ENCODE measurements around the gene PRRC2A.

DNA sequence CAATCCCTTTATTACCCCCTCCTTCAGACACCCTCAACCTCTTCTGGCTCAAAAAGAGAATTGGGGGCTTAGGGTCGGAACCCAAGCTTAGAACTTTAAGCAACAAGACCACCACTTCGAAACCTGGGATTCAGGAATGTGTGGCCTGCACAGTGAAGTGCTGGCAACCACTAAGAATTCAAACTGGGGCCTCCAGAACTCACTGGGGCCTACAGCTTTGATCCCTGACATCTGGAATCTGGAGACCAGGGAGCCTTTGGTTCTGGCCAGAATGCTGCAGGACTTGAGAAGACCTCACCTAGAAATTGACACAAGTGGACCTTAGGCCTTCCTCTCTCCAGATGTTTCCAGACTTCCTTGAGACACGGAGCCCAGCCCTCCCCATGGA, 42.9 kb upstream of the PRRC2A start:
- TF ChIP-seq CTCF (IDR thresholded peaks at IDR 0.05): no peak
- no peak for TF ChIP-seq POLR2A (IDR thresholded peaks at IDR 0.05; ENCODE audit: low read length)
- TF ChIP-seq, protein P1, sequence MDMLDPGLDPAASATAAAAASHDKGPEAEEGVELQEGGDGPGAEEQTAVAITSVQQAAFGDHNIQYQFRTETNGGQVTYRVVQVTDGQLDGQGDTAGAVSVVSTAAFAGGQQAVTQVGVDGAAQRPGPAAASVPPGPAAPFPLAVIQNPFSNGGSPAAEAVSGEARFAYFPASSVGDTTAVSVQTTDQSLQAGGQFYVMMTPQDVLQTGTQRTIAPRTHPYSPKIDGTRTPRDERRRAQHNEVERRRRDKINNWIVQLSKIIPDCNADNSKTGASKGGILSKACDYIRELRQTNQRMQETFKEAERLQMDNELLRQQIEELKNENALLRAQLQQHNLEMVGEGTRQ (IDR thresholded peaks at IDR 0.05): no peak
- no peak for TF ChIP-seq RFX5 (IDR thresholded peaks at IDR 0.05)
- no peak for TF ChIP-seq ZSCAN20 (CRISPR knock-in tag; IDR thresholded peaks at IDR 0.05)
- TF ChIP-seq RAD21 (conservative IDR thresholded peaks at IDR 0.05 in 1 of 2, IDR thresholded peaks at IDR 0.05 in 1 of 2): no peak
- TF ChIP-seq HOXA7 (CRISPR knock-in tag; IDR thresholded peaks at IDR 0.05): no peak
